ENCODE data around the gene HAND2.

DNA sequence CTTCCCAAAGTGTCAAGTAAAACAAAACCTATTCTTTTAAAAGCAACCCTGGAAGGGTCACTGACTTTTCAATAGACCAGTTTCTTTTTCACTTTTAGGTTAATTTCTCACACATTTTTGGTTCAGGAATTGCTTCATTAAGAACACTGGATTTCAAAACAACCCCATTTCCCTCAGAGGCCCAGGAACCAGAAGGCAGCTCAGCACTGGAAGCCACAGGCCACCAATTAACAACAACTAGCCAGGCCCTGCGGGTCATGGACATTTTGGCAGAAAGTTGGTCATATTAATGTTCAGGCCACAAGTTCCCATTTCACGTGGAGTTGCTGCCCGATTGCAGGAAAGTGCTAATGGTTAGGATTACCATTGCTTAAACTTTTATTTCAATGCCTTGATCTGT is 39.8 kb downstream of the HAND2 start:
- no peak for TF ChIP-seq EZH2 (IDR thresholded peaks at IDR 0.05; ENCODE audit: low read depth)
- TF ChIP-seq, protein P1, sequence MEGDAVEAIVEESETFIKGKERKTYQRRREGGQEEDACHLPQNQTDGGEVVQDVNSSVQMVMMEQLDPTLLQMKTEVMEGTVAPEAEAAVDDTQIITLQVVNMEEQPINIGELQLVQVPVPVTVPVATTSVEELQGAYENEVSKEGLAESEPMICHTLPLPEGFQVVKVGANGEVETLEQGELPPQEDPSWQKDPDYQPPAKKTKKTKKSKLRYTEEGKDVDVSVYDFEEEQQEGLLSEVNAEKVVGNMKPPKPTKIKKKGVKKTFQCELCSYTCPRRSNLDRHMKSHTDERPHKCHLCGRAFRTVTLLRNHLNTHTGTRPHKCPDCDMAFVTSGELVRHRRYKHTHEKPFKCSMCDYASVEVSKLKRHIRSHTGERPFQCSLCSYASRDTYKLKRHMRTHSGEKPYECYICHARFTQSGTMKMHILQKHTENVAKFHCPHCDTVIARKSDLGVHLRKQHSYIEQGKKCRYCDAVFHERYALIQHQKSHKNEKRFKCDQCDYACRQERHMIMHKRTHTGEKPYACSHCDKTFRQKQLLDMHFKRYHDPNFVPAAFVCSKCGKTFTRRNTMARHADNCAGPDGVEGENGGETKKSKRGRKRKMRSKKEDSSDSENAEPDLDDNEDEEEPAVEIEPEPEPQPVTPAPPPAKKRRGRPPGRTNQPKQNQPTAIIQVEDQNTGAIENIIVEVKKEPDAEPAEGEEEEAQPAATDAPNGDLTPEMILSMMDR (conservative IDR thresholded peaks at IDR 0.05) = no peak
